HEK293 (cell line): ENCODE data around the gene BPIFA1.

ENCODE experiments used
- CTCF ChIA-PET: fragments of 350-600 bp; formaldehyde crosslinking; extraction: SDS; loops from one replicate; lab custom pipeline; 2021; ENCODE audit warnings: antibody characterized with exemption; lab: Yijun Ruan, JAX
- POLR2A ChIA-PET: fragments of 300-600 bp; formaldehyde crosslinking; extraction: SDS; loops from one replicate; lab custom pipeline; 2020; ENCODE audit warnings: antibody characterized with exemption, inconsistent platforms; lab: Yijun Ruan, JAX
- H3K27ac ChIP-seq: fragments of 200-500 bp; sonication (Bioruptor generic); 2 replicates; pipeline ENCODE4 v1.5.1; 2014; ENCODE audit warnings: low read depth, low read length, control low read depth, inconsistent platforms; ENCODE audit errors: extremely low read depth
- H3K36me3 ChIP-seq, 2 experiments: fragments of 200-500 bp in 1 of 2; sonication (Bioruptor generic) in 1 of 2; 1 replicate in 1 of 2; 2 replicates in 1 of 2; pipeline ENCODE4 v1.5.1; 2014 to 2017; ENCODE audit warnings: inconsistent platforms in 2 of 2, low read length in 2 of 2; ENCODE audit not compliant: control insufficient read depth in 2 of 2, insufficient read depth in 1 of 2
- H3K4me1 ChIP-seq: fragments of 200-500 bp; sonication (Bioruptor generic); 2 replicates; pipeline ENCODE4 v1.5.1; 2014; ENCODE audit warnings: mild to moderate bottlenecking, low read length, inconsistent platforms; ENCODE audit not compliant: control insufficient read depth, insufficient read depth
- H3K4me3 ChIP-seq: 2 replicates; pipeline ENCODE4 v1.5.1; 2011; ENCODE audit warnings: low read depth, mild to moderate bottlenecking, control low read depth, low read length, moderate library complexity
- H3K9me3 ChIP-seq: fragments of 200-500 bp; sonication (Bioruptor generic); 2 replicates; pipeline ENCODE4 v1.5.1; 2014; ENCODE audit warnings: low read depth, low read length, inconsistent platforms; ENCODE audit not compliant: control insufficient read depth, insufficient read depth
- BCL6B ChIP-seq: fragments of 450-650 bp; formaldehyde crosslinking; IDR thresholded peaks from 2 replicates; pipeline ENCODE4 v1.5.1; 2017; ENCODE audit warnings: missing biosample characterization, missing genetic modification characterization
- GLIS2 ChIP-seq: fragments of 450-650 bp; formaldehyde crosslinking; IDR thresholded peaks from 2 replicates; pipeline ENCODE4 v1.5.1; 2016; ENCODE audit warnings: missing biosample characterization, missing genetic modification characterization
- MYNN ChIP-seq: fragments of 450-650 bp; formaldehyde crosslinking; IDR thresholded peaks from 2 replicates; pipeline ENCODE4 v1.5.1; 2016; ENCODE audit warnings: missing biosample characterization, missing genetic modification characterization, borderline replicate concordance
- PRDM2 ChIP-seq: fragments of 450-650 bp; formaldehyde crosslinking; IDR thresholded peaks from 2 replicates; pipeline ENCODE4 v1.5.1; 2016; ENCODE audit warnings: missing biosample characterization, missing genetic modification characterization, borderline replicate concordance
- RBAK ChIP-seq: fragments of 450-650 bp; formaldehyde crosslinking; IDR thresholded peaks from 2 replicates; pipeline ENCODE4 v1.5.1; 2016; ENCODE audit warnings: missing biosample characterization, missing genetic modification characterization
- SETDB1 ChIP-seq: IDR thresholded peaks from one replicate; pipeline ENCODE4 v1.6.1; 2017; ENCODE audit warnings: mild to moderate bottlenecking, low read length, moderate library complexity, mixed read lengths; ENCODE audit not compliant: insufficient read length
- ZIC2 ChIP-seq: fragments of 450-650 bp; formaldehyde crosslinking; IDR thresholded peaks from 2 replicates; pipeline ENCODE4 v1.5.1; 2016; ENCODE audit warnings: missing biosample characterization, missing genetic modification characterization
- ZNF184 ChIP-seq: fragments of 450-650 bp; IDR thresholded peaks from 2 replicates; pipeline ENCODE4 v1.5.1; 2018; ENCODE audit warnings: missing biosample characterization, mild to moderate bottlenecking, missing genetic modification characterization
- ZNF211 ChIP-seq: fragments of 450-650 bp; formaldehyde crosslinking; IDR thresholded peaks from 2 replicates; pipeline ENCODE4 v1.5.1; 2016; ENCODE audit warnings: low read depth, missing biosample characterization, missing genetic modification characterization
- ZNF214 ChIP-seq: fragments of 450-650 bp; formaldehyde crosslinking; IDR thresholded peaks from 2 replicates; pipeline ENCODE4 v1.5.1; 2017; ENCODE audit warnings: missing biosample characterization, mild to moderate bottlenecking, missing genetic modification characterization, borderline replicate concordance
- ZNF350 ChIP-seq: fragments of 450-650 bp; formaldehyde crosslinking; IDR thresholded peaks from 2 replicates; pipeline ENCODE4 v1.5.0; 2017; ENCODE audit warnings: missing biosample characterization, mild to moderate bottlenecking, missing genetic modification characterization
- ZNF423 ChIP-seq: fragments of 450-650 bp; formaldehyde crosslinking; IDR thresholded peaks from 2 replicates; pipeline ENCODE4 v1.5.1; 2016; ENCODE audit warnings: missing biosample characterization, missing genetic modification characterization
- ZNF544 ChIP-seq: fragments of 450-650 bp; formaldehyde crosslinking; IDR thresholded peaks from 2 replicates; pipeline ENCODE4 v1.5.0; 2017; ENCODE audit warnings: missing biosample characterization, missing genetic modification characterization
- ZNF621 ChIP-seq: fragments of 450-650 bp; formaldehyde crosslinking; IDR thresholded peaks from 2 replicates; pipeline ENCODE4 v1.5.1; 2017; ENCODE audit warnings: missing biosample characterization, missing genetic modification characterization
- ZNF670 ChIP-seq: fragments of 450-650 bp; formaldehyde crosslinking; IDR thresholded peaks from 2 replicates; pipeline ENCODE4 v1.5.1; 2016; ENCODE audit warnings: missing biosample characterization, missing genetic modification characterization, low read depth
- ZNF692 ChIP-seq: fragments of 450-650 bp; formaldehyde crosslinking; IDR thresholded peaks from 2 replicates; pipeline ENCODE4 v1.5.1; 2016; ENCODE audit warnings: missing biosample characterization, missing genetic modification characterization
- ZSCAN30 ChIP-seq: fragments of 450-650 bp; IDR thresholded peaks from 2 replicates; pipeline ENCODE4 v1.5.1; 2018; ENCODE audit warnings: missing biosample characterization, mild to moderate bottlenecking, missing genetic modification characterization, moderate library complexity
- TF ChIP-seq, protein P1 (sequence below): sonication (generic); formaldehyde crosslinking; IDR thresholded peaks from 2 replicates; pipeline ENCODE4 v1.8.1; 2022; ENCODE audit warnings: mild to moderate bottlenecking, moderate library complexity, missing genetic modification reagents

The BPIFA1 gene

GRCh38 chr20:33281550-33282146 is 45.9 kb downstream of the BPIFA1 start:
- Histone ChIP-seq H3K4me1 (no peaks in the 10 kb centered on the region), H3K4me3 (no peak overlapping the region), H3K9me3 (no peaks in the 10 kb centered on the region), H3K27ac (no peak overlapping the region), H3K36me3 (no peaks in the 10 kb centered on the region)
- POLR2A ChIA-PET = no interaction called here
- CTCF ChIA-PET = interaction anchor here (1.6 kb wide), 1 partner anchor 18 kb away, joined by 3 read pairs; no protein-coding TSS in a partner anchor
- no peak for TF ChIP-seq ZNF211 (tag by site-specific recombination)
- TF ChIP-seq, protein P1, sequence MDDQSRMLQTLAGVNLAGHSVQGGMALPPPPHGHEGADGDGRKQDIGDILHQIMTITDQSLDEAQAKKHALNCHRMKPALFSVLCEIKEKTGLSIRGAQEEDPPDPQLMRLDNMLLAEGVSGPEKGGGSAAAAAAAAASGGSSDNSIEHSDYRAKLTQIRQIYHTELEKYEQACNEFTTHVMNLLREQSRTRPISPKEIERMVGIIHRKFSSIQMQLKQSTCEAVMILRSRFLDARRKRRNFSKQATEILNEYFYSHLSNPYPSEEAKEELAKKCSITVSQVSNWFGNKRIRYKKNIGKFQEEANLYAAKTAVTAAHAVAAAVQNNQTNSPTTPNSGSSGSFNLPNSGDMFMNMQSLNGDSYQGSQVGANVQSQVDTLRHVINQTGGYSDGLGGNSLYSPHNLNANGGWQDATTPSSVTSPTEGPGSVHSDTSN = no peak
- TF ChIP-seq ZNF670 (tag by site-specific recombination) = no peak
- no peak for TF ChIP-seq ZNF184 (tag by site-specific recombination)
- no peak for TF ChIP-seq ZNF544 (tag by site-specific recombination)
- no peak for TF ChIP-seq ZIC2 (tag by site-specific recombination)
- TF ChIP-seq ZSCAN30 (tag by site-specific recombination) = no peak
- TF ChIP-seq RBAK (tag by site-specific recombination) = no peak
- no peak for TF ChIP-seq ZNF621 (tag by site-specific recombination)
- TF ChIP-seq ZNF214 (tag by site-specific recombination) = no peak
- TF ChIP-seq PRDM2 = no peak
- no peak for TF ChIP-seq ZNF692 (tag by site-specific recombination)
- TF ChIP-seq ZNF350 (tag by site-specific recombination) = no peak
- no peak for TF ChIP-seq SETDB1
- TF ChIP-seq ZNF423 (tag by site-specific recombination) = no peak

GRCh38 chr20:33282196-33282934 is 46.6 kb downstream of the BPIFA1 start:
- Histone ChIP-seq H3K4me3 (no peak overlapping the region), H3K36me3 (no peaks in the 10 kb centered on the region), H3K9me3 (no peaks in the 10 kb centered on the region), H3K27ac (no peak overlapping the region), H3K4me1 (no peaks in the 10 kb centered on the region)
- CTCF ChIA-PET = interaction anchor here (0.6 to 1.6 kb wide), 4 partner anchors 10 to 380 kb away, joined by 3 to 4 read pairs (median 3); no protein-coding TSS in a partner anchor
- POLR2A ChIA-PET = no interaction called here
- TF ChIP-seq GLIS2 (tag by site-specific recombination) = no peak
- TF ChIP-seq BCL6B (tag by site-specific recombination) = no peak
- no peak for TF ChIP-seq MYNN (tag by site-specific recombination)
